T1000 (cell line): Measurements from ENCODE around the gene FOXD2.

Source experiments
- DNase-seq: peaks from one replicate; lab custom pipeline; 2025; ENCODE audit warnings: mixed read lengths; lab: John Stamatoyannopoulos, UW

FOXD2 gene

GRCh38 chr1:47465605-47466004 lies 27.8 kb downstream of the FOXD2 start:
- DNase-seq, result no peak

DNA sequence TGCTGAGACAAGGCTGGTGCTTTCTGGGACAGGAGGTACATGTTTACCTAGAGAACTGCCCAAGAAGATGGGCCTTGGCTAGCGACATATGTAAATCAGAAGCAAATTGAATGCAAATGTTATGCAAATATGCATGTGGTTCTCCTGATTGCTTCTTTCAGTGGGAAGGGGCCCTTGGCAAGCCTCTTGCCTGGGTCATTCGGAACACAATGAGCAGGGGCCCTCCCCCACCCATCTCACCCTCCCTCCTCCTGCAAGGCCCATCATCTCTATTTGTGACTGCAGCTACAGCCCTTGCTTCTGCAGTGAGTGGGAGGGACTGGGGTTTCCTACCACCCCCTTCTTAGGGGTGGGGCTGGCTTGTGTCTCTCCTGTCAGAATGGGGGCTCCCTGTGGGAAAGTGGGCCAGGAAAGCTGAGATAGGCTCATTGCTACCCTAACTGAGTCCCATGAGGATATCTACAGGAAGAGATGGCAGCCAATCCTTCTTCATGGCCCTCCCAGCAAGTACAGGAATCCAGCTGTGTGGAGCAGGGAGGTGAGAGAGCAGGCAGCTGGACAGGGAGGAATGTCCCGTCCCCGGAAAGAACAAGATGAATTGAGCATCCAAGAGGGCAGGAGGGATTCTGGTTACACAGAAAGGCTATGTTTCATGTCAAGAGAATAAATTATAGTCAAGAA lies 31.0 kb downstream of the FOXD2 start:
- DNase-seq, result no peak

DNA sequence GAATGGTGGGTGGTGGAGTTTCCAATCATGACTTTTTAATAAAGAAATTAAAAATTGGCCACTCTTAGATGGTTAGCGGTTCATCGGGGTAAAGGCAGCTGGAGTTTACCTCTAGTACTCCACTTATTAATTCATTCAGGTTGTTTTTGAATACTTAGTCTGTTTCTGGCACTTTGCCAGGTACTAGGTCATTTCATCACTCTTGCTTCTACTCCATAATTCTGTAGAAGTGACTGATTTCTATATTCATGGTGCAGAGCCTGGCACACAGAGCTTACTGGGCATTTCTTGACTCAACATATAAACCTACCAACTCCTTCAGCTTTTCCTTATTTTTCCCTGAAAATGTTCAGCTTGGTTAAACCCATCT lies 31.5 kb downstream of the FOXD2 start:
- DNase-seq, result no peak

DNA sequence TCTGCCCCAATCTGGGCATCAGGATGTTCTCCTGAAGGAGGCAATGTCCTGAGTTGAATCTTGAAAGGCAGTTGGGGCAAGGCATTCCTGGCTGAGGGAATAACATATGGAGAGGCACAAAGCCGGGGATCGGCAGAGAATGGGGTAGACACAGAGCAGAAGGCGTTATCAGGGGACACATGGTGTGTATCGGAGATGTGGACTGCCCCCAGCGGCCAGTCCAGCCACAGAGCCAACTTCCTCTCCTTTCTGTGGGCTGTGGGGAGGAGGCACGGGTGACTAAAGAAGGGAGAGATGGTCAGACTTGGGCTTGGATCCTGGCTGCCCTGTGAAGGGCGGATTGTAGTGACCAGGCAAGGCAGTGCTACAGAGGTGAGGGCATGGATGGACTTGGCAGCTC lies 32.1 kb downstream of the FOXD2 start:
- DNase-seq, result no peak

DNA sequence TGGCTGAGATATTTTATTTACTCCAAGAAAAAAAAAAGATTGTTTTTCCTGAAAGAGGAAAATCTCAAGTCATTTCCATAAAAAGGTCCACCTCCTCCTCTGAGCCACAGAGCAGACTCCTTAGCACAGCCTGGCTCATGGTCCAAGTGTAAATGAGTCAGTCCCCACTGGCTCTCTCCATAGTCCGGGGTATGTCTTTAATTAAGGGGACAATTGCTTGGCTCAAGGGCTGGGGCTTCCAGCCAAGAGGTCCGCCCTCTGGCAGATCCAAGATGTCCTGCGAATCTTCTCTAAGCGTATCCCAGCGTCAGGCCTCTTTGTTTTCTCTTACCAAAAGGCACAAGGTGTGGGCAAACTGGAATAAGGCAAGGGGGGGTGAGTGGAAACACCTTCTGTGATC lies 33.3 kb downstream of the FOXD2 start:
- DNase-seq, result no peak

- DNase-seq, result no peak
Observed at GRCh38 chr1:47474278-47475193, 36.7 kb downstream of the FOXD2 start.

DNA sequence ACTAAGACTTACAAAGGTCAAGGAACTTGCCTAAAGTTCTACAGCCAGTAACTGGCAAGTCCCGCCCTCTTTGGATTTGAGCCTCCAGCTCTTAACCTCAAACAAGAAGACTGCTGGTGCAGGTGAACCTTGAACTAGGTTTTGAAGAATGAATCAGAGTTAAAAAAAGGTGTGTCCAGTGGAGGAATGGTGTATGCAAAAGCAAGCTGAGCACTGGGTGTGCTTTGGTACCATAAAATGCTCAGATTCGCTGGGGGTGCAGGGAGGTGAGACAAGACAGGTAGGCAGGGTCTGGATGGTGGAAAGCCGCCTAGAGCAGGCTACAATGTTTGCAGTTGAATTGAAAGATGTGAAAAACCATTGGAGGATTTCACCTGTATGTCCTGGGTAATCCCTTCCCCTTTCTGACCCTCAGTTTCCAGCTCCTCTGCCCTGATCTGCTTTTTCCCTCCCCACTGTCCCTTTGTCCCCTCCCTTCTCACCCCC lies 39.8 kb downstream of the FOXD2 start:
- DNase-seq, result no peak

DNA sequence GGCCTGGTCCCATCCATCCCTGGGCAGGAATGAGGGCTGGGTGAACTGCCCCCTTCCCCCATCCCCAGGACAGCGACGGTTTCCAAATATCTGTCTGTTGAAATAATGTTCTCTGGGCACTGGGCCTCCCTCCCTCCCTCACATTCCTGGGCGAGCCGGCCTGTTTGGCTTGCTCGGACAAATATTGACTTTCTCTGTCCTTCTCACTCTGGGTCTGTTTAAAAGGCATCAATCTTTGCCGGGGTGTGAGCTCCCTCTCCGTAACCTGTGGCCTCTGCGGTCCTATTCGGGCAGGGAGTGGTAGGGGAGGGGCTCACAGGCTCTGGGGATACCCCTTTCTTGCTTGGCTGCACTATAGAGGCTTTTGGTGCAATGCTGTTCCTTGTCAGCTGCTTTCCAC lies 40.2 kb downstream of the FOXD2 start:
- DNase-seq, result no peak

DNA sequence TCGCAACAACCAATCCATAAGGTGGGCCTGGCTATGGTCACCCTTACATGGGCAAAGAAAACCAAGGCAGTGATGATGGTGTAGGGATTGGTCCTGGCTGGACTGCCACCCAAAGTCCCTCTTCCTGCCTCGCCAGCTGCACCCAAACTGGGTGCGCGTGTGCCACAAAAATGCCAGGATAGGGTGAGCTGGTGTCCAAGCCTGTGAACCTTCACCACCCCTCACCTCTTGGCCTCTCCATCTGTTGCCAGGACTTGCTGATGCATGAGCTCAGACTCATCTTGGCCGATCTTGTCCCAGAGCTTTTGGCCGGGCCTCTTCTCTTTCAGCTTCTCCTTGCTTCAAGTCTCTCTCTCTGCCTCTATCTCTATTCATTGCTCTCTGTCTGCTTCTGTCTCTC lies 41.8 kb downstream of the FOXD2 start:
- DNase-seq, result no peak

DNA sequence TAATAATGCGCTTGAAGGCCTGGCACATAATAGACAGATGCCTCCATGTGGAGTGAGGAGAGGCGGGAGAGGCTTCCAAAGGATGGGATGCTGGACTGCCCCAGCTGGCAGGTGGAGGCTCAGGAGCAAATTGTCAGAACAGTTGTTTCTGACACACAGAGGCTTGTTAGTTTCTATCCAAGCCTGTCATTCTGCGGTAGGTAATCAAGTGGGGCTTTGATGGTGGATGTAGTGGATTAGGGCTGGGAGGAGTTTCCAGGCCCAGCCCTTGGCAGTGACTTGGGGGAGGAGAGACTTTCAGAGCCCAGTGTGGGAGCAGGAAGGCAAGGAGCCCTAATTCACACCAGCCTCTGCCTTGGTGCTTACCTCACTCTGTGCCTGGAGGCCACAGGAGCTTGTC lies 44.1 kb downstream of the FOXD2 start:
- no peak for DNase-seq

- no peak for DNase-seq
Observed at GRCh38 chr1:47482786-47483185, 44.9 kb downstream of the FOXD2 start.

- no peak for DNase-seq
Observed at GRCh38 chr1:47483651-47484050, 45.8 kb downstream of the FOXD2 start.

DNA sequence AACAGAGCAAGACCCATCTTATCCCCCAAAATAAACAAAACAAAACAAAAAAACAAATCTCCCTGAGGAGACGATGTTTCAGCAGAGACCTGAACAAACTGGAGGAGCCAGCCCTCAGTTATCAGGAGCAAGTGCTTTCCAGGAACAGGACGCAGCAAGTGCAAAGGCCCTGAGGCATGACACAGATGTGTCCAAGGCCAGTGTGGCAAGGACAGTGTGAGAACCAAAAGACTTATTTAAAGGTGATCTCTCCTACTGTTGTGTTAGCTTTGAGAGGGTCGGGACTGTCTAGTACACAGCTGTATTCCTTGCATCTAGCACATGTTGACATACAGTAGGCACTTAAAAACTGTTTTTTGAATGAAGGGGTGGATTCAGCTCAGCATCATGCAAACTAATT lies 48.0 kb downstream of the FOXD2 start:
- no peak for DNase-seq

- no peak for DNase-seq
Observed at GRCh38 chr1:47487332-47487731, 49.5 kb downstream of the FOXD2 start.

GRCh38 chr1:47487850-47488450 lies 50.1 kb downstream of the FOXD2 start:
- DNase-seq, result no peak
